H1 (cell line): ENCODE measurements around the gene MAN1C1. TPM values are rescaled to one million over a fixed set of nuclear protein-coding genes. Genes with fewer than 3 reads are reported as not detected.
A peak's percentile ranks its signal among the peaks of the same experiment; 100 is the strongest.

Experiments
- CTCF ChIA-PET: fragments of 300-600 bp; sonication (Branson Sonifier 250); formaldehyde crosslinking; loops from one replicate; lab custom pipeline; 2021; ENCODE audit not compliant: partially characterized antibody; lab: Charles Lee
- POLR2A ChIA-PET: fragments of 300-600 bp; sonication (Branson Sonifier 250); formaldehyde crosslinking; loops from one replicate; lab custom pipeline; 2021; ENCODE audit warnings: inconsistent platforms; ENCODE audit not compliant: partially characterized antibody; lab: Charles Lee
- DNase-seq, 2 experiments: peaks; one replicate each; pipeline versions ENCODE4 v3.0.0 to v3.0.0-alpha.2; 2010 to 2022; ENCODE audit warnings: low spot score in 2 of 2, low read depth in 1 of 2, mixed read lengths in 1 of 2
- FAIRE-seq: peaks from 2 replicates; lab custom pipeline; 2011; peaks lifted over from hg19 to GRCh38; lab: Jason Lieb, UNC
- H2AFZ ChIP-seq: 2 replicates; pipeline ENCODE4 v1.8.1; 2012; ENCODE audit warnings: low read length, inconsistent platforms
- H2AK5ac ChIP-seq: 2 replicates; pipeline ENCODE4 v1.6.1; 2013; ENCODE audit warnings: low read depth, low read length
- H2BK120ac ChIP-seq: replicated peaks from 2 replicates; pipeline ENCODE3; 2013; ENCODE audit warnings: low read depth, low read length, inconsistent platforms
- H2BK12ac ChIP-seq: 2 replicates; pipeline ENCODE4 v1.6.1; 2013; ENCODE audit warnings: low read depth, low read length
- H2BK15ac ChIP-seq: 2 replicates; pipeline ENCODE4 v1.6.1; 2013; ENCODE audit warnings: low read length
- H2BK20ac ChIP-seq: 2 replicates; pipeline ENCODE4 v1.6.1; 2013; ENCODE audit warnings: low read length
- H2BK5ac ChIP-seq: 2 replicates; pipeline ENCODE4 v1.6.1; 2013; ENCODE audit warnings: low read depth, low read length
- H3K14ac ChIP-seq: 2 replicates; pipeline ENCODE4 v1.6.1; 2013; ENCODE audit warnings: inconsistent platforms; ENCODE audit not compliant: insufficient read length
- H3K18ac ChIP-seq: 2 replicates; pipeline ENCODE4 v1.6.1; 2013; ENCODE audit warnings: low read length; ENCODE audit errors: extremely low read depth
- H3K23ac ChIP-seq: 2 replicates; pipeline ENCODE4 v1.6.1; 2013; ENCODE audit warnings: inconsistent platforms; ENCODE audit not compliant: insufficient read length
- H3K23me2 ChIP-seq: 2 replicates; pipeline ENCODE4 v1.6.1; 2013; ENCODE audit warnings: low read depth, low read length
- H3K27ac ChIP-seq: 2 replicates; pipeline ENCODE4 v1.6.1; 2011; ENCODE audit warnings: low read depth, low read length, inconsistent platforms
- H3K27me3 ChIP-seq, 4 experiments: replicated peaks in 1 of 4; 1 replicate in 1 of 4; 2 replicates in 3 of 4; pipeline versions ENCODE4 v1.6.1 to v1.8.1; 2011 to 2013; ENCODE audit warnings: low read length in 3 of 4, mild to moderate bottlenecking in 3 of 4, inconsistent platforms in 2 of 4, mixed read lengths in 2 of 4, moderate library complexity in 1 of 4; ENCODE audit not compliant: control insufficient read depth in 3 of 4, insufficient read depth in 3 of 4; ENCODE audit errors: extremely low read depth in 1 of 4
- H3K36me3 ChIP-seq, 4 experiments: 2 replicates each; pipeline versions ENCODE4 v1.6.1 to v1.8.1; 2011 to 2013; ENCODE audit warnings: mild to moderate bottlenecking in 4 of 4, low read length in 3 of 4, moderate library complexity in 2 of 4, control low read depth in 1 of 4, inconsistent platforms in 1 of 4; ENCODE audit not compliant: insufficient read depth in 4 of 4, control insufficient read depth in 2 of 4
- H3K4ac ChIP-seq: replicated peaks from 2 replicates; pipeline ENCODE3; 2013; ENCODE audit warnings: low read length, low read depth, mixed read lengths, inconsistent platforms; ENCODE audit not compliant: insufficient read length
- H3K4me1 ChIP-seq, 4 experiments: replicated peaks in 1 of 4; 1 replicate in 1 of 4; 2 replicates in 3 of 4; pipeline versions ENCODE4 v1.6.1 to v1.8.1; 2011 to 2013; ENCODE audit warnings: low read length in 3 of 4, inconsistent platforms in 2 of 4, mixed read lengths in 1 of 4; ENCODE audit not compliant: insufficient read depth in 4 of 4, control insufficient read depth in 3 of 4
- H3K4me2 ChIP-seq, 2 experiments: 2 replicates each; pipeline versions ENCODE4 v1.6.1 to v1.8.1; 2011 to 2013; ENCODE audit warnings: low read depth in 2 of 2, low read length in 2 of 2, control low read depth in 1 of 2, inconsistent platforms in 1 of 2, mild to moderate bottlenecking in 1 of 2; ENCODE audit not compliant: insufficient read depth in 1 of 2
- H3K4me3 ChIP-seq, 4 experiments: fragments of 200-600, 300-600 bp in 1 of 4; sonication (generic), shearing (Covaris generic), sonication (Bioruptor Twin) in 1 of 4; 2 replicates each; pipeline versions ENCODE4 v1.5.1 to v1.8.1; 2011 to 2016; ENCODE audit warnings: low read length in 4 of 4, low read depth in 3 of 4, control low read depth in 2 of 4, inconsistent platforms in 2 of 4, mild to moderate bottlenecking in 2 of 4, mixed read lengths in 1 of 4, moderate library complexity in 1 of 4; ENCODE audit not compliant: insufficient read depth in 2 of 4; ENCODE audit errors: extremely low read depth in 1 of 4
- H3K56ac ChIP-seq: replicated peaks from 2 replicates; pipeline ENCODE3; 2013; ENCODE audit warnings: low read depth, mild to moderate bottlenecking, mixed read lengths, low read length, inconsistent platforms; ENCODE audit not compliant: insufficient read length
- H3K79me1 ChIP-seq: 2 replicates; pipeline ENCODE4 v1.6.1; 2013; ENCODE audit warnings: low read depth, low read length, control low read depth
- H3K79me2 ChIP-seq, 2 experiments: 2 replicates each; pipeline versions ENCODE4 v1.6.1 to v1.8.1; 2012 to 2013; ENCODE audit warnings: low read length in 2 of 2, mild to moderate bottlenecking in 2 of 2, inconsistent platforms in 1 of 2; ENCODE audit not compliant: insufficient read depth in 2 of 2, control insufficient read depth in 1 of 2
- H3K9ac ChIP-seq, 4 experiments: replicated peaks in 1 of 4; 1 replicate in 1 of 4; 2 replicates in 3 of 4; pipeline versions ENCODE4 v1.6.1 to v1.8.1; 2011 to 2013; ENCODE audit warnings: low read depth in 3 of 4, low read length in 3 of 4, control low read depth in 2 of 4, mild to moderate bottlenecking in 2 of 4, moderate library complexity in 2 of 4, inconsistent platforms in 1 of 4; ENCODE audit errors: extremely low read depth in 1 of 4
- H3K9me3 ChIP-seq, 2 experiments: 2 replicates each; pipeline versions ENCODE4 v1.6.1 to v1.8.1; 2012 to 2013; ENCODE audit warnings: mild to moderate bottlenecking in 2 of 2, moderate library complexity in 2 of 2, control low read depth in 1 of 2, inconsistent platforms in 1 of 2, low read depth in 1 of 2, low read length in 1 of 2, mixed read lengths in 1 of 2; ENCODE audit not compliant: insufficient read depth in 2 of 2
- H4K20me1 ChIP-seq, 2 experiments: replicated peaks in 1 of 2; 2 replicates each; pipeline versions ENCODE3 to v1.8.1; 2011 to 2013; ENCODE audit warnings: inconsistent platforms in 2 of 2, low read length in 2 of 2, mild to moderate bottlenecking in 1 of 2; ENCODE audit not compliant: insufficient read depth in 2 of 2, control insufficient read depth in 1 of 2
- H4K5ac ChIP-seq: 2 replicates; pipeline ENCODE4 v1.6.1; 2013; ENCODE audit warnings: low read length, low read depth, mixed read lengths, inconsistent platforms; ENCODE audit not compliant: insufficient read length
- H4K8ac ChIP-seq: 2 replicates; pipeline ENCODE4 v1.8.0; 2013; ENCODE audit warnings: mild to moderate bottlenecking, moderate library complexity, low read length, inconsistent platforms; ENCODE audit not compliant: insufficient read depth; ENCODE audit errors: extremely low read depth
- H4K91ac ChIP-seq: replicated peaks from 2 replicates; pipeline ENCODE3; 2013; ENCODE audit warnings: low read length, mixed read lengths, inconsistent platforms; ENCODE audit not compliant: insufficient read length
- CTCF ChIP-seq, 3 experiments: IDR thresholded peaks; 1 replicate in 2 of 3; 2 replicates in 1 of 3; pipeline versions ENCODE4 v1.5.1 to v1.6.1; 2011; ENCODE audit warnings: low read length in 3 of 3, mild to moderate bottlenecking in 3 of 3, inconsistent platforms in 2 of 3, low read depth in 1 of 3, moderate library complexity in 1 of 3; ENCODE audit not compliant: insufficient read depth in 1 of 3; ENCODE audit errors: control extremely low read depth in 1 of 3
- FOSL1 ChIP-seq: IDR thresholded peaks from 2 replicates; pipeline ENCODE4 v1.6.1; 2011; ENCODE audit warnings: mild to moderate bottlenecking, low read depth, low read length, moderate library complexity; ENCODE audit not compliant: insufficient read depth
- HDAC2 ChIP-seq, 2 experiments: fragments of 300-600 bp in 1 of 2; sonication (generic) in 1 of 2; IDR thresholded peaks; 2 replicates each; pipeline ENCODE4 v1.6.1; 2011 to 2012; ENCODE audit warnings: low read depth in 2 of 2, low read length in 2 of 2, mild to moderate bottlenecking in 2 of 2, moderate library complexity in 2 of 2, borderline replicate concordance in 1 of 2, inconsistent platforms in 1 of 2
- HDAC6 ChIP-seq: IDR thresholded peaks from one replicate; pipeline ENCODE4 v1.7.1; 2012; ENCODE audit warnings: low read depth, mild to moderate bottlenecking, inconsistent platforms, low read length, moderate library complexity
- KDM1A ChIP-seq: fragments of 200-600, 300-600 bp; sonication (generic); IDR thresholded peaks from 2 replicates; pipeline ENCODE4 v1.7.1; 2016; ENCODE audit warnings: mild to moderate bottlenecking, low read length, borderline replicate concordance
- MAFK ChIP-seq: IDR thresholded peaks from 2 replicates; pipeline ENCODE4 v1.6.1; 2012; ENCODE audit warnings: low read depth, mild to moderate bottlenecking, improper control_type of control experiment, low read length
- RAD21 ChIP-seq, 2 experiments: IDR thresholded peaks in 1 of 2; conservative IDR thresholded peaks in 1 of 2; 2 replicates each; pipeline ENCODE4 v1.6.1; 2011; ENCODE audit warnings: low read depth in 2 of 2, low read length in 2 of 2, improper control_type of control experiment in 1 of 2, inconsistent platforms in 1 of 2, mild to moderate bottlenecking in 1 of 2, moderate library complexity in 1 of 2
- WGBS, 2 experiments: shearing (Covaris generic) in 1 of 2; methylation state at CpG; one replicate each; pipeline versions ENCODE4 v1.1.6 to v1.1.7; 2013 to 2015; ENCODE audit warnings: low lambda C conversion rate in 2 of 2, mixed read lengths in 2 of 2, inconsistent platforms in 1 of 2, low coverage in 1 of 2, missing lambda C conversion rate in 1 of 2; ENCODE audit not compliant: insufficient replicate concordance in 2 of 2, insufficient coverage in 1 of 2, insufficient read length in 1 of 2; ENCODE audit errors: extremely low coverage in 1 of 2, missing lambda C conversion rate in 1 of 2; 5-methylcytosine and 5-hydroxymethylcytosine counted together
- polyA plus RNA-seq, 7 experiments: library from polyadenylated mRNA; depleted of rRNA in 3 of 7; stranded (reverse) in 5 of 7; unstranded in 2 of 7; fragments of >200 nt in 5 of 7; fragments of 200-250 nt in 2 of 7; gene quantifications; 1 replicate in 5 of 7; 2 replicates in 1 of 7; 4 replicates in 1 of 7; pipeline versions ENCODE4 v1.2.1 to v1.2.3, GENCODE V29; 2011 to 2013; ENCODE audit warnings: missing spikeins in 2 of 7, mixed read lengths in 2 of 7
- total RNA-seq: library from RNA; stranded (reverse); fragmentation: NEBNext Ultra II Directional; extraction: Animal tissue kit (Norgen Biotek cat#: 25700); gene quantifications from 2 replicates; pipeline ENCODE4 v1.2.1, GENCODE V29; 2021

MAN1C1 gene
- total and polyA plus RNA-seq, 2 of the 8 experiments (the other 6 are each of a cell fraction or from before 2014, with no cell fraction given): 7.8 to 15.2 TPM

GRCh38 chr1:25694167-25695007, 77.8 kb downstream of the MAN1C1 start:
- no peak overlapping the region for H3K14ac ChIP-seq
- no peak overlapping the region for H2BK120ac ChIP-seq
- H2BK20ac ChIP-seq: no peak overlapping the region
- H2BK15ac ChIP-seq: peak overlapping the region; percentile 19
- FAIRE-seq: peak; percentile 62
- DNase-seq: no peak
- TF ChIP-seq HDAC2 (IDR thresholded peaks at IDR 0.05; ENCODE audit: borderline replicate concordance in 1 of 2, low read depth in 2 of 2, low read length in 2 of 2): peak in 1 of 2 experiments; percentile 31; a peak in 1 of 4 replicates
- peak; percentile 94 for TF ChIP-seq MAFK
- TF ChIP-seq CTCF (IDR thresholded peaks at IDR 0.05; ENCODE audit: control extremely low read depth in 1 of 3, insufficient read depth in 1 of 3, low read depth in 1 of 3, low read length in 3 of 3): peak; percentile 15 to 19 (median 16); a peak in 2 of 4 replicates
- TF ChIP-seq KDM1A: peak; percentile 87
- TF ChIP-seq FOSL1: no peak
- no peak for TF ChIP-seq HDAC6
- TF ChIP-seq RAD21 (IDR thresholded peaks at IDR 0.05 in 1 of 2, conservative IDR thresholded peaks at IDR 0.05 in 1 of 2; ENCODE audit: low read depth in 2 of 2, low read length in 2 of 2): 0 out of 4 replicates have a peak, but pooled peaks of 1 of the 2 experiments have one; percentile 2
- no peak overlapping the region for H4K91ac ChIP-seq
- no peak overlapping the region for H3K27ac ChIP-seq
- WGBS, 2 experiments: 90% methylated on average over 9 of the region's 9 CpGs; no CpG with 5 or more reads in 1 of the 2 experiments
- H3K4me3 ChIP-seq: no peak overlapping the region
- H2AFZ ChIP-seq: no peak overlapping the region
- no peaks in the 10 kb centered on the region for H4K20me1 ChIP-seq
- no peak overlapping the region; a peak in 2 of 7 replicates for H3K9ac ChIP-seq
- H3K23me2 ChIP-seq: no peaks in the 10 kb centered on the region
- no peak overlapping the region for H2BK5ac ChIP-seq
- 0 out of 2 replicates have a peak overlapping the region, but pooled peaks have one; percentile 42 for H2AK5ac ChIP-seq
- H3K27me3 ChIP-seq: no peaks in the 10 kb centered on the region
- no peak overlapping the region for H4K5ac ChIP-seq
- no peak overlapping the region for H3K23ac ChIP-seq
- H3K4ac ChIP-seq: no peak overlapping the region
- H4K8ac ChIP-seq: no peak overlapping the region; the same call in 1 of the 2 replicates
- no peaks in the 10 kb centered on the region for H3K79me2 ChIP-seq
- H3K79me1 ChIP-seq: no peaks in the 10 kb centered on the region
- peaks cover 12 to 21% (median 17%) of the 10 kb centered on the region in 4 experiments for H3K4me1 ChIP-seq
- H3K56ac ChIP-seq: no peak overlapping the region
- ChIA-PET POLR2A (interaction anchor here (1.1 to 1.5 kb wide), 3 partner anchors 10 to 75 kb away, joined by 3 to 4 read pairs (median 3); no protein-coding TSS in a partner anchor), CTCF (interaction anchor here (0.6 to 5.2 kb wide), 40 partner anchors 9 to 1652 kb away, joined by 3 to 53 read pairs (median 4); no protein-coding TSS in a partner anchor)
- H3K4me2 ChIP-seq: no peak overlapping the region
- H3K9me3 ChIP-seq: no peaks in the 10 kb centered on the region
- no peak overlapping the region; the same call in 1 of the 2 replicates for H3K18ac ChIP-seq
- no peak overlapping the region for H2BK12ac ChIP-seq
- H3K36me3 ChIP-seq: no peaks in the 10 kb centered on the region
